Measurements from ENCODE around the gene RNF224. TPM values are rescaled to one million over a fixed set of nuclear protein-coding genes. Genes with fewer than 3 reads are reported as not detected.

RNF224 gene
- total and polyA plus RNA-seq, 4 donors = 0.06 to 2.2 (median 1.3) TPM; not detected in 1

- Histone ChIP-seq H3K27me3 (ENCODE audit: control insufficient read depth, insufficient read depth, low read length) (peaks cover 54% of the 10 kb centered on the region), H3K4me1 (ENCODE audit: control insufficient read depth, insufficient read depth, low read length) (peaks cover 39% of the 10 kb centered on the region), H3K9me3 (ENCODE audit: control insufficient read depth, insufficient read depth, low read length) (no peaks in the 10 kb centered on the region), H3K4me3 (ENCODE audit: low read depth, low read length) (peak overlapping the region; percentile 36), H3K27ac (ENCODE audit: low read depth, low read length) (peak overlapping the region; percentile 52), H3K36me3 (ENCODE audit: control insufficient read depth, insufficient read depth, low read length) (peaks cover 34% of the 10 kb centered on the region)
- peak in 1 of 6 donors; percentile 7 for DNase-seq (ENCODE audit: low read depth in 4 of 6, low spot score in 6 of 6)
- 7% methylated on average over 53 of the region's 54 CpGs for WGBS (ENCODE audit: insufficient coverage)
These were observed 50.9 kb downstream of the RNF224 start for GRCh38 chr9:137278061-137278701.

Other genes starting within 250 kb of the RNF224 start
Only the 30 nearest of the 32 such genes appear.
- 10 to 100 TPM; 15.7 to 57.5 TPM for gene PAXX, start 235.1 kb upstream of the RNF224 start, total RNA-seq
- gene PAXX, start 235.1 kb upstream of the RNF224 start, polyA plus RNA-seq (ENCODE audit: insufficient read length in 2 of 2) = 100 to 1,000 TPM in 1 of 2 donors, 10 to 100 TPM in 1; 87.9 to 108 TPM
- gene CLIC3, start 230.9 kb upstream of the RNF224 start, total RNA-seq = 1 to 10 TPM; 2.0 to 6.4 TPM
- 1 to 10 TPM in 1 of 2 donors, under 1 TPM in 1; 0.35 to 2.0 TPM for gene CLIC3, start 230.9 kb upstream of the RNF224 start, polyA plus RNA-seq (ENCODE audit: insufficient read length in 2 of 2)
- 10 to 100 TPM; 46.8 to 52.0 TPM for gene ABCA2, start 199.3 kb upstream of the RNF224 start, total RNA-seq
- gene ABCA2, start 199.3 kb upstream of the RNF224 start, polyA plus RNA-seq (ENCODE audit: insufficient read length in 2 of 2) = 100 to 1,000 TPM; 139 to 151 TPM
- gene FUT7, start 195.4 kb upstream of the RNF224 start, total RNA-seq = under 1 TPM; 0.06 to 0.40 TPM
- under 1 TPM; 0.51 to 0.52 TPM for gene FUT7, start 195.4 kb upstream of the RNF224 start, polyA plus RNA-seq (ENCODE audit: insufficient read length in 2 of 2)
- gene NPDC1, start 181.3 kb upstream of the RNF224 start, total RNA-seq = 10 to 100 TPM; 26.7 to 82.7 TPM
- gene NPDC1, start 181.3 kb upstream of the RNF224 start, polyA plus RNA-seq (ENCODE audit: insufficient read length in 2 of 2) = 100 to 1,000 TPM; 245 to 276 TPM
- gene ENTPD2, start 173.4 kb upstream of the RNF224 start, total RNA-seq = 1 to 10 TPM; 5.7 to 7.9 TPM
- gene ENTPD2, start 173.4 kb upstream of the RNF224 start, polyA plus RNA-seq (ENCODE audit: insufficient read length in 2 of 2) = 10 to 100 TPM; 49.1 to 50.7 TPM
- 10 to 100 TPM in 1 of 2 donors, 1 to 10 TPM in 1; 5.0 to 12.6 TPM for gene SAPCD2, start 156.9 kb upstream of the RNF224 start, total RNA-seq
- gene SAPCD2, start 156.9 kb upstream of the RNF224 start, polyA plus RNA-seq (ENCODE audit: insufficient read length in 2 of 2) = 10 to 100 TPM; 18.4 to 19.0 TPM
- gene UAP1L1, start 150.0 kb upstream of the RNF224 start, total RNA-seq = 1 to 10 TPM; 3.5 to 8.1 TPM
- 1 to 10 TPM; 4.4 to 6.2 TPM for gene UAP1L1, start 150.0 kb upstream of the RNF224 start, polyA plus RNA-seq (ENCODE audit: insufficient read length in 2 of 2)
- 10 to 100 TPM; 38.3 to 61.3 TPM for gene MAN1B1, start 140.5 kb upstream of the RNF224 start, total RNA-seq
- gene MAN1B1, start 140.5 kb upstream of the RNF224 start, polyA plus RNA-seq (ENCODE audit: insufficient read length in 2 of 2) = 10 to 100 TPM; 63.3 to 81.3 TPM
- 100 to 1,000 TPM in 1 of 2 donors, 10 to 100 TPM in 1; 29.8 to 101 TPM for gene DPP7, start 112.8 kb upstream of the RNF224 start, total RNA-seq
- gene DPP7, start 112.8 kb upstream of the RNF224 start, polyA plus RNA-seq (ENCODE audit: insufficient read length in 2 of 2) = 100 to 1,000 TPM; 127 to 144 TPM
- gene GRIN1, start 88.3 kb upstream of the RNF224 start, total RNA-seq = 10 to 100 TPM; 16.2 to 99.0 TPM
- 100 to 1,000 TPM; 193 to 207 TPM for gene GRIN1, start 88.3 kb upstream of the RNF224 start, polyA plus RNA-seq (ENCODE audit: insufficient read length in 2 of 2)
- under 1 TPM; 0.30 to 0.50 TPM for gene LRRC26, start 57.5 kb upstream of the RNF224 start, total RNA-seq
- 1 to 10 TPM; 1.3 to 1.9 TPM for gene LRRC26, start 57.5 kb upstream of the RNF224 start, polyA plus RNA-seq (ENCODE audit: insufficient read length in 2 of 2)
- not detected for gene TMEM210, start 55.4 kb upstream of the RNF224 start, total RNA-seq
- gene TMEM210, start 55.4 kb upstream of the RNF224 start, polyA plus RNA-seq (ENCODE audit: insufficient read length in 2 of 2) = under 1 TPM in 1 of 2 donors, not detected in 1; 0.42 TPM
- gene ANAPC2, start 38.9 kb upstream of the RNF224 start, total RNA-seq = 10 to 100 TPM; 18.4 to 30.1 TPM
- 10 to 100 TPM; 58.2 to 69.8 TPM for gene ANAPC2, start 38.9 kb upstream of the RNF224 start, polyA plus RNA-seq (ENCODE audit: insufficient read length in 2 of 2)
- gene SSNA1, start 38.8 kb upstream of the RNF224 start, total RNA-seq = 10 to 100 TPM; 28.1 to 53.5 TPM
- 10 to 100 TPM; 64.1 to 66.9 TPM for gene SSNA1, start 38.8 kb upstream of the RNF224 start, polyA plus RNA-seq (ENCODE audit: insufficient read length in 2 of 2)
- gene TPRN, start 26.8 kb upstream of the RNF224 start, total RNA-seq = 1 to 10 TPM; 6.7 to 9.2 TPM
- gene TPRN, start 26.8 kb upstream of the RNF224 start, polyA plus RNA-seq (ENCODE audit: insufficient read length in 2 of 2) = 10 to 100 TPM; 24.9 to 30.8 TPM
- gene TMEM203, start 21.9 kb upstream of the RNF224 start, total RNA-seq = 10 to 100 TPM; 28.5 to 34.1 TPM
- gene TMEM203, start 21.9 kb upstream of the RNF224 start, polyA plus RNA-seq (ENCODE audit: insufficient read length in 2 of 2) = 10 to 100 TPM; 48.8 to 50.7 TPM
- 1 to 10 TPM; 3.2 to 6.1 TPM for gene NDOR1, start 21.8 kb upstream of the RNF224 start, total RNA-seq
- 10 to 100 TPM; 18.5 to 23.8 TPM for gene NDOR1, start 21.8 kb upstream of the RNF224 start, polyA plus RNA-seq (ENCODE audit: insufficient read length in 2 of 2)
- 1 to 10 TPM; 2.0 to 3.0 TPM for gene RNF208, start 5.3 kb upstream of the RNF224 start, total RNA-seq
- gene RNF208, start 5.3 kb upstream of the RNF224 start, polyA plus RNA-seq (ENCODE audit: insufficient read length in 2 of 2) = 10 to 100 TPM; 64.3 to 66.6 TPM
- under 1 TPM; 0.69 to 0.94 TPM for gene CYSRT1, start 2.3 kb upstream of the RNF224 start, total RNA-seq
- gene CYSRT1, start 2.3 kb upstream of the RNF224 start, polyA plus RNA-seq (ENCODE audit: insufficient read length in 2 of 2) = 1 to 10 TPM; 3.4 to 4.5 TPM
- under 1 TPM in 1 of 2 donors, not detected in 1; 0.06 TPM for gene SLC34A3, start 3.4 kb downstream of the RNF224 start, total RNA-seq
- 1 to 10 TPM in 1 of 2 donors, under 1 TPM in 1; 0.95 to 1.6 TPM for gene SLC34A3, start 3.4 kb downstream of the RNF224 start, polyA plus RNA-seq (ENCODE audit: insufficient read length in 2 of 2)
- 100 to 1,000 TPM; 152 to 247 TPM for gene TUBB4B, start 13.8 kb downstream of the RNF224 start, total RNA-seq
- gene TUBB4B, start 13.8 kb downstream of the RNF224 start, polyA plus RNA-seq (ENCODE audit: insufficient read length in 2 of 2) = 100 to 1,000 TPM; 436 to 441 TPM
- not detected for gene STPG3, start 23.8 kb downstream of the RNF224 start, total RNA-seq
- under 1 TPM; 0.32 to 0.68 TPM for gene STPG3, start 23.8 kb downstream of the RNF224 start, polyA plus RNA-seq (ENCODE audit: insufficient read length in 2 of 2)
- 10 to 100 TPM; 29.6 to 31.0 TPM for gene NELFB, start 27.8 kb downstream of the RNF224 start, total RNA-seq
- gene NELFB, start 27.8 kb downstream of the RNF224 start, polyA plus RNA-seq (ENCODE audit: insufficient read length in 2 of 2) = 10 to 100 TPM; 79.7 to 83.7 TPM
- gene TOR4A, start 50.2 kb downstream of the RNF224 start, total RNA-seq = 1 to 10 TPM; 1.3 to 3.5 TPM
- gene TOR4A, start 50.2 kb downstream of the RNF224 start, polyA plus RNA-seq (ENCODE audit: insufficient read length in 2 of 2) = 1 to 10 TPM; 2.1 to 2.5 TPM
- 1 to 10 TPM; 3.2 to 5.7 TPM for gene NRARP, start 74.8 kb downstream of the RNF224 start, total RNA-seq
- 10 to 100 TPM; 14.0 to 15.8 TPM for gene NRARP, start 74.8 kb downstream of the RNF224 start, polyA plus RNA-seq (ENCODE audit: insufficient read length in 2 of 2)
- gene EXD3, start 195.7 kb downstream of the RNF224 start, total RNA-seq = 10 to 100 TPM in 1 of 2 donors, 1 to 10 TPM in 1; 9.4 to 21.7 TPM
- 10 to 100 TPM; 33.5 to 43.5 TPM for gene EXD3, start 195.7 kb downstream of the RNF224 start, polyA plus RNA-seq (ENCODE audit: insufficient read length in 2 of 2)
- gene NOXA1, start 195.9 kb downstream of the RNF224 start, total RNA-seq = 1 to 10 TPM; 1.4 to 7.1 TPM
- 10 to 100 TPM; 14.2 to 14.6 TPM for gene NOXA1, start 195.9 kb downstream of the RNF224 start, polyA plus RNA-seq (ENCODE audit: insufficient read length in 2 of 2)
- gene ENTPD8, start 213.9 kb downstream of the RNF224 start, total RNA-seq = under 1 TPM in 1 of 2 donors, not detected in 1; 0.39 TPM
- gene ENTPD8, start 213.9 kb downstream of the RNF224 start, polyA plus RNA-seq (ENCODE audit: insufficient read length in 2 of 2) = 1 to 10 TPM in 1 of 2 donors, under 1 TPM in 1; 0.90 to 1.1 TPM
- 100 to 1,000 TPM in 1 of 2 donors, 10 to 100 TPM in 1; 29.7 to 103 TPM for gene NSMF, start 231.8 kb downstream of the RNF224 start, total RNA-seq
- gene NSMF, start 231.8 kb downstream of the RNF224 start, polyA plus RNA-seq (ENCODE audit: insufficient read length in 2 of 2) = 100 to 1,000 TPM; 304 to 369 TPM

All from spinal cord (tissue), 10 donors.